WERI-Rb-1 (cell line): ENCODE data around the gene ZC3H7B.
A peak's percentile ranks its signal among the peaks of the same experiment; 100 is the strongest.

ENCODE experiments used
- DNase-seq: peaks from one replicate; pipeline ENCODE4 v3.0.0-alpha.2; 2020
- H3K27ac ChIP-seq: fragments of 250-450 bp; sonication (Bioruptor Pico); 2 replicates; pipeline ENCODE4 v1.5.1; 2020; ENCODE audit warnings: mild to moderate bottlenecking, moderate library complexity
- H3K27me3 ChIP-seq: fragments of 250-450 bp; sonication (Bioruptor Pico); 2 replicates; pipeline ENCODE4 v1.5.1; 2021; ENCODE audit warnings: mild to moderate bottlenecking, low read depth, moderate library complexity; ENCODE audit not compliant: insufficient read depth, severe bottlenecking
- H3K36me3 ChIP-seq: fragments of 250-450 bp; sonication (Bioruptor Pico); 2 replicates; pipeline ENCODE4 v1.5.1; 2020; ENCODE audit warnings: mild to moderate bottlenecking, moderate library complexity
- H3K4me3 ChIP-seq: 2 replicates; pipeline ENCODE4 v1.5.1; 2011; ENCODE audit warnings: low read depth, mild to moderate bottlenecking, control low read depth, low read length
- H3K9me3 ChIP-seq: fragments of 250-450 bp; sonication (Bioruptor Pico); 2 replicates; pipeline ENCODE4 v1.5.1; 2021; ENCODE audit warnings: mild to moderate bottlenecking, moderate library complexity; ENCODE audit not compliant: severe bottlenecking
- CTCF ChIP-seq: IDR thresholded peaks from 2 replicates; pipeline ENCODE4 v1.5.1; 2011; ENCODE audit warnings: low read depth, mild to moderate bottlenecking, control low read depth, inconsistent platforms, low read length

Gene ZC3H7B

DNA sequence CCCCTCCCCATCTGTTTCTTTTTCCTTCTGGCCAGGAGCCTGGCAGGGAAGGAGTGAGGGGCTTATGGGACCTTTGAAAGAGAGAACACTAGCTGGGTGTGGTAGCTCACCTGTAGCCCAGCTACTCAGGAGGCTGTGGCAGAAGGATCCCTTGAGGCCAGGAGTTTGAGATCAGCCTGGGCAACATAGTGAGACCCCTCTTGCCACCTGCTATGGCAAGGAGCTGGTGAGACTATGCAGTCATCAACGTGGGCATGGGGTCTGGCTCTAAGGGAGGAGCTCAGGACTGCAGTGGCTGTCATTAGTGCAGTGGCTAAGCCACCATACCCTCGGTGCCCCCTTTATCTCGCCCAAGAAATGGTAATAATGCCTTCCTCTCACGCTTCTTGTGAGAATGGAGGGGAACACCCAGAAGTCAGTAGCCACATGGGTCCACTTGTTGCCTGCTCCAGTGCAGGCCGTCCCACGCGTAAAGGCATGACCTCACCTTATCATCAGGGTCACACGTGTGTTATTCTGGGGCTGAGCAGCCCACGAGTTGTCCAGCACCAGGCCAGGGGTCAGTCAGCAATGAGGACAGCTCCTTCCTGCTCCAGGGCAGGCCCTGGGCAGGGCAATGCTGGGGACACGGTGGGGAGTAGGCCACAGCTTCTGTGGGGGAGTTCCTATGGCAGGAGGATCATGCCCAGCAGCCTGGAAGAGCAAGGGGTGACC, 52.7 kb downstream of the ZC3H7B start:
- peaks cover 77% of the 10 kb centered on the region for H3K36me3 ChIP-seq
- no peak overlapping the region for H3K4me3 ChIP-seq
- no peaks in the 10 kb centered on the region for H3K9me3 ChIP-seq
- no peaks in the 10 kb centered on the region for H3K27me3 ChIP-seq
- no peak for TF ChIP-seq CTCF
- DNase-seq: no peak
- 0 out of 2 replicates have a peak overlapping the region, but pooled peaks have one; percentile 16 for H3K27ac ChIP-seq

- Histone ChIP-seq H3K4me3 (no peak overlapping the region), H3K27ac (peak overlapping the region; percentile 16; the same call in 1 of the 2 replicates), H3K36me3 (peaks cover 69% of the 10 kb centered on the region), H3K27me3 (no peaks in the 10 kb centered on the region), H3K9me3 (no peaks in the 10 kb centered on the region)
- TF ChIP-seq CTCF: no peak
- DNase-seq: no peak
Observed at GRCh38 chr22:41354979-41355378, 53.7 kb downstream of the ZC3H7B start.

GRCh38 chr22:41355895-41356294, 54.6 kb downstream of the ZC3H7B start:
- H3K27ac ChIP-seq: no peak overlapping the region
- no peaks in the 10 kb centered on the region for H3K27me3 ChIP-seq
- H3K36me3 ChIP-seq: peaks cover 60% of the 10 kb centered on the region
- DNase-seq: no peak
- H3K4me3 ChIP-seq: no peak overlapping the region
- no peak for TF ChIP-seq CTCF
- no peaks in the 10 kb centered on the region for H3K9me3 ChIP-seq

DNA sequence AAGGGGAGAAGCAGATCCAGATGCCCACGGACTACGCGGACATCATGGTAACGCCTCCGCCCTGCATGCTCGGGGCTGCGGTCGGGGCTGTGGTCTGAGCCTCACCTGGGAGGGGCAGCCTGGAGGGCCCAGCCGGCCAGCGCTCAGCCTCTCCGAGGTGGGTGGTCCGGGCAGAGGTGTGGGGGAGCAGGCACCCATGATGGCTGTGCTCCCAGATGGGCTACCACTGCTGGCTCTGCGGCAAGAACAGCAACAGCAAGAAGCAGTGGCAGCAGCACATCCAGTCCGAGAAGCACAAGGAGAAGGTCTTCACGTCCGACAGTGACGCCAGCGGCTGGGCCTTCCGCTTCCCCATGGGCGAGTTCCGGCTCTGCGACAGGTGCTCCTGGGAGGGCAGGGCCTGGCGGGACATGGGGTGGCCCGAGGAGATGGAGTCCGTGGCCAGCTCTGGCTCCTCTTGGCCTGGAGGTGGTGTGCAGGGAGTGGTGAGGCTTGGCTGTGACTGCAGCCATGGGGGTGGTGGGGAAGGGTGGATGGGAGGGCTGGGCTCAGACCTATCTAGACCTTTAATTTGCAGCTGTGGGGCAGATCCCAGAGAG, 55.2 kb downstream of the ZC3H7B start:
- TF ChIP-seq CTCF: no peak
- Histone ChIP-seq H3K9me3 (no peaks in the 10 kb centered on the region), H3K27me3 (no peaks in the 10 kb centered on the region), H3K4me3 (no peak overlapping the region), H3K27ac (no peak overlapping the region), H3K36me3 (peaks cover 53% of the 10 kb centered on the region)
- DNase-seq: no peak

GRCh38 chr22:41357191-41357590, 55.9 kb downstream of the ZC3H7B start:
- Histone ChIP-seq H3K36me3 (peaks cover 47% of the 10 kb centered on the region), H3K4me3 (no peak overlapping the region)

More at GRCh38 chr22:41357191-41357590, 55.9 kb downstream of the ZC3H7B start:
- Histone ChIP-seq H3K27me3 (no peaks in the 10 kb centered on the region), H3K9me3 (no peaks in the 10 kb centered on the region), H3K27ac (no peak overlapping the region)
- DNase-seq: no peak
- no peak for TF ChIP-seq CTCF
